ENCODE measurements around the gene ABLIM1. TPM values are rescaled to one million over a fixed set of nuclear protein-coding genes. Genes with fewer than 3 reads are reported as not detected.

Gene ABLIM1
- 100 to 1,000 TPM in 2 of 4 donors, 10 to 100 TPM in 2; 41.2 to 128 (median 97.3) TPM for total RNA-seq

GRCh38 chr10:114658175-114658574 is at the start of gene ABLIM1:
Gene ABLIM1, minus strand, starts transcription at chr10:114658275. Its CDS starts 75 bp downstream, at chr10:114658200.
- H3K4me1 ChIP-seq, result no peaks in the 10 kb centered on the region
- TF ChIP-seq, protein P1, sequence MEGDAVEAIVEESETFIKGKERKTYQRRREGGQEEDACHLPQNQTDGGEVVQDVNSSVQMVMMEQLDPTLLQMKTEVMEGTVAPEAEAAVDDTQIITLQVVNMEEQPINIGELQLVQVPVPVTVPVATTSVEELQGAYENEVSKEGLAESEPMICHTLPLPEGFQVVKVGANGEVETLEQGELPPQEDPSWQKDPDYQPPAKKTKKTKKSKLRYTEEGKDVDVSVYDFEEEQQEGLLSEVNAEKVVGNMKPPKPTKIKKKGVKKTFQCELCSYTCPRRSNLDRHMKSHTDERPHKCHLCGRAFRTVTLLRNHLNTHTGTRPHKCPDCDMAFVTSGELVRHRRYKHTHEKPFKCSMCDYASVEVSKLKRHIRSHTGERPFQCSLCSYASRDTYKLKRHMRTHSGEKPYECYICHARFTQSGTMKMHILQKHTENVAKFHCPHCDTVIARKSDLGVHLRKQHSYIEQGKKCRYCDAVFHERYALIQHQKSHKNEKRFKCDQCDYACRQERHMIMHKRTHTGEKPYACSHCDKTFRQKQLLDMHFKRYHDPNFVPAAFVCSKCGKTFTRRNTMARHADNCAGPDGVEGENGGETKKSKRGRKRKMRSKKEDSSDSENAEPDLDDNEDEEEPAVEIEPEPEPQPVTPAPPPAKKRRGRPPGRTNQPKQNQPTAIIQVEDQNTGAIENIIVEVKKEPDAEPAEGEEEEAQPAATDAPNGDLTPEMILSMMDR (IDR thresholded peaks at IDR 0.05), result no peak
- TF ChIP-seq POLR2A (IDR thresholded peaks at IDR 0.05), result no peak
- no peak for DNase-seq
- no peak within 1 kb of the TSS for H3K4me3 ChIP-seq
- H3K36me3 ChIP-seq, result no peaks in the 10 kb centered on the region
- no peaks in the 10 kb centered on the region for H3K9me3 ChIP-seq
- H3K27me3 ChIP-seq, result no peaks in the 10 kb centered on the region
- H3K27ac ChIP-seq, result no peak within 1 kb of the TSS
- intact Hi-C loops (cut with DNase I; ENCODE audit: low total_unique reads), result no loop called here

- peak overlapping the region; percentile 52 to 76 for H3K27ac ChIP-seq
- no peak overlapping the region for H3K4me3 ChIP-seq
- H3K9me3 ChIP-seq, result no peaks in the 10 kb centered on the region
- H3K36me3 ChIP-seq, result no peaks in the 10 kb centered on the region
- DNase-seq, result no peak
- H3K27me3 ChIP-seq, result no peaks in the 10 kb centered on the region
- peaks cover 0 to 4% of the 10 kb centered on the region in 2 donors for H3K4me1 ChIP-seq
- TF ChIP-seq POLR2A (IDR thresholded peaks at IDR 0.05), result no peak
- TF ChIP-seq, protein P1 (IDR thresholded peaks at IDR 0.05), result no peak
- intact Hi-C loops (cut with DNase I; ENCODE audit: low total_unique reads), result no loop called here
Measured at GRCh38 chr10:114706458-114707055, 48.5 kb upstream of the ABLIM1 start.

- no peaks in the 10 kb centered on the region for H3K9me3 ChIP-seq
- no peak for TF ChIP-seq POLR2A (IDR thresholded peaks at IDR 0.05)
- TF ChIP-seq, protein P1 (IDR thresholded peaks at IDR 0.05), result no peak
Measured at GRCh38 chr10:114704679-114705078, 46.6 kb upstream of the ABLIM1 start.

DNA sequence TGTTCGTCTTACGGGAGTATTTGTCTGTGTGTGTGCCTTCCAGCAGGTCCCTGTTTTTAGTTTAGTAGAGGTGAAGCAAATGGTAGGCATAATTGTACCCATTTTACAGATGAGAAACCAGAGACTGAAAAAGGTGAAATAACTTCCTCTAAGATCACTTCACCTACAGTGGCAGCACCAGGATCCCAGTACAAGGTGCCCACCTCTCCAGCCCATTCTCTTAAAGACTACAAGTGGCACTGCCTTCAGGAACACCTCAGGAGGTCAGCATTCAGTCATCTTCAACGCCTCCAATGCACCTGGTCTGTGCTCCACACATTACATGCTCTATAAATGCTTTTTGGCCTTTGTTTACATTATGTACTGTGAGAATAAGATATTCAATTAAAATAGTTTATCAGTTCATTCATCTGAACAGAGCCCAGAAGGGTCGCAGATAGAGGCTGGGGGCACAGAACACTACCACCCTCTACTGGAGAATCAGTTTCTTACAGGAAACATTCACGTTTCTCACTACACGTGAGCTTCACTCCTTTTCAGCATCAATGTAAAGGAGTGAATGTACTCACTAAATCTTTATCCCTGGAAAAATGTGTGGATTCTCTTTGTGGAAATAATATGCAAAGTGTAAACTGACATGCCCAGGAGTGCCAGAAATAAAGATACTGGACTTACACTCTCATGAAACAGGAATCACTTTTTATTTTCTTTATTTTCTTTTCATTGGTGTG is 45.5 kb upstream of the ABLIM1 start:
- intact Hi-C loops (cut with DNase I; ENCODE audit: low total_unique reads), result no loop called here
- Histone ChIP-seq H3K27me3 (no peaks in the 10 kb centered on the region), H3K36me3 (no peaks in the 10 kb centered on the region), H3K27ac (peak overlapping the region in 1 of 2 donors; percentile 26), H3K4me3 (no peak overlapping the region), H3K4me1 (peaks cover 0 to 4% of the 10 kb centered on the region in 2 donors), H3K9me3 (no peaks in the 10 kb centered on the region)
- TF ChIP-seq, protein P1 (IDR thresholded peaks at IDR 0.05), result peak; percentile 35 to 44 (median 40)
- TF ChIP-seq POLR2A (IDR thresholded peaks at IDR 0.05), result no peak
- no peak for DNase-seq

More at GRCh38 chr10:114704679-114705078, 46.6 kb upstream of the ABLIM1 start:
- no peak for DNase-seq
- Histone ChIP-seq H3K4me3 (no peak overlapping the region), H3K27me3 (no peaks in the 10 kb centered on the region), H3K4me1 (peaks cover 0 to 4% of the 10 kb centered on the region in 2 donors), H3K27ac (peak overlapping the region in 1 of 2 donors; percentile 76), H3K36me3 (no peaks in the 10 kb centered on the region)
- intact Hi-C loops (cut with DNase I; ENCODE audit: low total_unique reads), result no loop called here
